Mammary epithelial cell (primary cell): ENCODE data around the gene PES1.

Source experiments
- EZH2 ChIP-seq: IDR thresholded peaks from 2 replicates; pipeline ENCODE4 v1.6.1; 2012; ENCODE audit warnings: low read length, inconsistent platforms, borderline replicate concordance
- TF ChIP-seq, protein P1 (sequence below), 2 donors: IDR thresholded peaks in 1 of 2; conservative IDR thresholded peaks in 1 of 2; 2 replicates each; pipeline ENCODE4 v1.5.1; 2011 to 2012; ENCODE audit warnings: inconsistent platforms in 2 of 2, low read length in 2 of 2, mild to moderate bottlenecking in 2 of 2, control low read depth in 1 of 2, low read depth in 1 of 2; ENCODE audit not compliant: insufficient read depth in 1 of 2; ENCODE audit errors: extremely low read depth in 1 of 2

DNA sequence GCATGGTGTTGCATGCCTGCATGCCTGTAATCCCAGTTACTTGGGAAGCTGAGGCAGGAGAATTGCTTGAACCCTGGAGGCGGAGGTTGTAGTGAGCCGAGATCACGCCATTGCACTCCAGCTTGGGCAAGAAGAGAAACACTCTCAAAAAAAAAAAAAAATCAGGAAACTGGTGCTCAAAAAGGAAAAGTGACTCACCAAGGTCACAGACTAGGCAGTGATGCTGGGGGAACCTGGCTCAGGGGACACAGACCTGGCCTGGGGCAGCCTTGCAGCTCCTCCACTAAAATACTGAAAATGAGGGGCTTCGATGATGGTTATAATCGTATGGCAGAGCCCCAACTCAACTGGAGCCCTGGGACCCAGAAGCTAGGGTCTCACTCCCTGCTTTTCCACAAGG lies 35.8 kb upstream of the PES1 start:
- TF ChIP-seq EZH2 = no peak
- TF ChIP-seq, protein P1, sequence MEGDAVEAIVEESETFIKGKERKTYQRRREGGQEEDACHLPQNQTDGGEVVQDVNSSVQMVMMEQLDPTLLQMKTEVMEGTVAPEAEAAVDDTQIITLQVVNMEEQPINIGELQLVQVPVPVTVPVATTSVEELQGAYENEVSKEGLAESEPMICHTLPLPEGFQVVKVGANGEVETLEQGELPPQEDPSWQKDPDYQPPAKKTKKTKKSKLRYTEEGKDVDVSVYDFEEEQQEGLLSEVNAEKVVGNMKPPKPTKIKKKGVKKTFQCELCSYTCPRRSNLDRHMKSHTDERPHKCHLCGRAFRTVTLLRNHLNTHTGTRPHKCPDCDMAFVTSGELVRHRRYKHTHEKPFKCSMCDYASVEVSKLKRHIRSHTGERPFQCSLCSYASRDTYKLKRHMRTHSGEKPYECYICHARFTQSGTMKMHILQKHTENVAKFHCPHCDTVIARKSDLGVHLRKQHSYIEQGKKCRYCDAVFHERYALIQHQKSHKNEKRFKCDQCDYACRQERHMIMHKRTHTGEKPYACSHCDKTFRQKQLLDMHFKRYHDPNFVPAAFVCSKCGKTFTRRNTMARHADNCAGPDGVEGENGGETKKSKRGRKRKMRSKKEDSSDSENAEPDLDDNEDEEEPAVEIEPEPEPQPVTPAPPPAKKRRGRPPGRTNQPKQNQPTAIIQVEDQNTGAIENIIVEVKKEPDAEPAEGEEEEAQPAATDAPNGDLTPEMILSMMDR (conservative IDR thresholded peaks at IDR 0.05 in 1 of 2, IDR thresholded peaks at IDR 0.05 in 1 of 2; ENCODE audit: extremely low read depth in 1 of 2, insufficient read depth in 1 of 2, low read depth in 1 of 2, low read length in 2 of 2) = no peak
